MM.1S (cell line): ENCODE measurements around the gene TCEANC.

ENCODE experiments used
- EZH2 ChIP-seq: fragments of 300-600 bp; sonication (generic); optimal IDR thresholded peaks from 2 replicates; pipeline ENCODE3; 2017; ENCODE audit warnings: low read depth, mild to moderate bottlenecking, antibody characterized with exemption, low read length, mixed read lengths
- EZH2phosphoT487 ChIP-seq: fragments of 300-600 bp; sonication (generic); IDR thresholded peaks from 2 replicates; pipeline ENCODE4 v1.6.1; 2018; ENCODE audit warnings: antibody characterized with exemption, low read length

DNA sequence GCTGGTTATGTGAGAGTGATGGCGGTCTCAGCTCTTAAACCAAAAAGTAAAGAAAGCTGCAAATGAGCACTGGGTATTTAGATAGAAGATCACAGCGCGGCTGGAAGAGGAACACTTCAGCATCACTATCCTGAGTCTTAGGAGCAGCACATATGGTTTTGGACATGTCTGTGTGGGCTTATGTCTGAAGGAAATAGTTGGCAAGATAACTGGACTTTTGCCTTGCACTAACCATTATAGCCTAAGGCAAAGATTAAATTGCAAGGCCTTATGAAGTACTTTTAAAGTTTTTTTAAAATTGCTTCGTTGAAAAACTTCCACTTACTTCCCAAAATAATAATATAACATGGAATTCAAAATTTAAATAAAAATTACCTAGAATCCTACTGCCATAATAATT is 31.4 kb downstream of the TCEANC start:
- TF ChIP-seq EZH2phosphoT487: no peak
- no peak for TF ChIP-seq EZH2
